Right cardiac atrium (tissue), 5 donors: ENCODE data around the gene SIPA1L3. TPM values are rescaled to one million over a fixed set of nuclear protein-coding genes. Genes with fewer than 3 reads are reported as not detected.
A peak's percentile ranks its signal among the peaks of the same experiment; 100 is the strongest.
"Not testable (repeated sequence)": the region's sequence is repeated elsewhere in the genome, so short reads cannot be mapped to it uniquely, and the experiment has no call there.

Source experiments
- ATAC-seq, 2 donors: fragments of 200-7000 bp; cut with Tn5 transposase; one replicate each; pipeline versions ENCODE4 v1.8.0 to v1.9.1; 2020; ENCODE audit warnings: moderate library complexity in 2 of 2, mild to moderate bottlenecking in 1 of 2
- DNase-seq, 3 donors: peaks; one replicate each; pipeline ENCODE4 v3.0.0-alpha.2; 2020
- H3K27ac ChIP-seq: one replicate; pipeline ENCODE4 v1.5.1; 2013; ENCODE audit warnings: mild to moderate bottlenecking, low read length, control low read depth, moderate library complexity
- H3K27me3 ChIP-seq: one replicate; pipeline ENCODE4 v1.6.1; 2013; ENCODE audit not compliant: control insufficient read depth, insufficient read depth
- H3K4me1 ChIP-seq: one replicate; pipeline ENCODE4 v1.6.1; 2013; ENCODE audit warnings: low read length; ENCODE audit not compliant: control insufficient read depth, insufficient read depth
- H3K4me3 ChIP-seq: one replicate; pipeline ENCODE4 v1.5.1; 2013; ENCODE audit warnings: low read length, control low read depth
- H3K9me3 ChIP-seq: one replicate; pipeline ENCODE4 v1.6.1; 2013; ENCODE audit warnings: low read length; ENCODE audit not compliant: control insufficient read depth
- WGBS: extraction: QIAGEN DNeasy Blood & Tissue Kit; methylation state at CpG from one replicate; pipeline ENCODE4 v1.1.7; 2013; 5-methylcytosine and 5-hydroxymethylcytosine counted together
- intact Hi-C, 4 donors: fragments of 100-400 bp; cut with DNase I; formaldehyde crosslinking; loops; one replicate each; pipeline versions ENCODE4 v1.11.0 to v1.14.0; 2022 to 2023
- polyA plus RNA-seq: library from polyadenylated mRNA; stranded (reverse); fragments of 200-250 nt; gene quantifications from one replicate; pipeline ENCODE4 v1.2.3, GENCODE V29; 2013
- total RNA-seq, 4 donors: library from RNA; stranded (reverse); fragmentation: NEBNext Ultra II Directional; extraction: Animal tissue kit (Norgen Biotek cat#: 25700); gene quantifications; one replicate each; pipeline ENCODE4 v1.2.1, GENCODE V29; 2021
- donor health status: healthy with polysubstance abuse.
- donor health status: DM: no; HTN: yes; CAD: no.
- donor health status: DM: no; HTN: no; CAD: no.
- donor health status: DM: no; HTN: yes; CAD: no; lungs with severe emphysema.
- donor health status: DM: yes; HTN: yes; CAD: no.

SIPA1L3 gene
- total and polyA plus RNA-seq, 5 donors, result 7.5 to 19.8 (median 10.2) TPM

DNA sequence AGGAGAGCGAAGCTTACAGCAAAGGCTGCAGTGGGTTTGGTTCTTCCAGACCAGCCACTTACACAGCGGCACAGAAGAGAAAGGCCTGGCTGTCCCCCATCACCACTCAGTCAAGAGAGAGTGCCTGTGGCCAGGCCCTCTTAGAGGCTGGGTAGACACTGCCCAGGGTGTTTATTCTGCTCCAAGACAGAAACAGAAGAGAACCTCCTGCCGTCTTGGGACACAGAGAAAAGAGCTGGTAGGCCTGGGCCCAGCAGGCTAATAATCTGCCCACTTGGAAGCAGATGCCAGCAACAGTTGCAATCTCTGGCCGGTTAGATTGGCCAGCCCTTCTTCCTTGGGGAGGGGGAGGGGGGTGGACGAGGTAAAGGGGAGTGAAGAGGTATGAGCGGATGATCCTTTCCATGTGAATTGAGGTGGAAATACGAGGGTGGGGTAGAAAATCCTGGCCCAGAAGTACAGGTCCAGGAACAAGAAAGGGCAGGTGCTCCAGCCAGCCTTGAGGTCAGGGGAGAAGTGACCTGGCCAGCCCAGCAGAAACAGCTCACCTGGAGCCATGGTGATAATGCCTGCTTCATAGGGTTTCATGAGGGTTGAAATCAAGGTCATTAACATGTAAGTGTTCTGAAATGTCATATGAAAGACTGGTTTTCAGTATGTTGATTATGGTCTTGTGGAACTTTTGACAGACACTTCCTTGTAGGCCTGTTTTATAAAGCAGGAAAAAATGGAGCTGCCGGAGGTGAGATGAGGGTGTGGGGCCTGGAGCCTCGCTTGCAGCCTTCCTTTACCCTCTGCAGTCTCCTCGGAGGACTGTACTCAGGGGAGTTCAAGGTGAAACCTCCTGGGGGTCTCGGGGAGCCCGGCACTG, 116.9 kb downstream of the SIPA1L3 start:
- Histone ChIP-seq H3K27me3 (no peaks in the 10 kb centered on the region), H3K4me1 (no peaks in the 10 kb centered on the region), H3K4me3 (no peak overlapping the region), H3K9me3 (no peaks in the 10 kb centered on the region), H3K27ac (no peak overlapping the region)
- DNase-seq (no peak), ATAC-seq (no peak)
- WGBS, result 72% methylated on average over 12 of the region's 12 CpGs
- intact Hi-C loops, result no loop called here

GRCh38 chr19:38024992-38025908, 118.2 kb downstream of the SIPA1L3 start:
- Histone ChIP-seq H3K4me3 (no peak overlapping the region), H3K27ac (no peak overlapping the region), H3K9me3 (no peaks in the 10 kb centered on the region), H3K4me1 (no peaks in the 10 kb centered on the region), H3K27me3 (no peaks in the 10 kb centered on the region)
- intact Hi-C loops, result no loop called here
- ATAC-seq (no peak), DNase-seq (no peak)
- 81% methylated on average over 22 of the region's 22 CpGs for WGBS

DNA sequence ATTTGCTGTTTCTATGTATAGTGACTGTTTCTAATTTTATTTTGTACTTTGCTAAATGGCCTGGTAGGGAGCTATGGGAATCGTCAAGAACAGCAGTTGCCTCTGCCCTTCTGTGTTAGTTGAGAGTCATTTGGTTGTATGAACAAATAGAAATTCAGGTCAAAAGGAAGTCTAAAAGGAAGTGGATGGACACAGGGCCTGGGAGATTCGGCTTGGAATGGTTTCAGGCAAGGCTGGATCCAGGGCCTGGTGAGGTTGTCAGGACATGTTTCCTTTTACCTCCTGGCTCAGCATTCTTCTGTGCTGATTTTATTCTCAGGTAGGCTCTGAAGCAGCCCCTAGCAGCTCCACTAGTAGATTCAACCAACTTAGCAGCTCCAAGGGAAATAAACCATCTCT, 118.9 kb downstream of the SIPA1L3 start:
- intact Hi-C loops, result no loop called here
- Histone ChIP-seq H3K27me3 (no peaks in the 10 kb centered on the region), H3K27ac (no peak overlapping the region), H3K4me3 (no peak overlapping the region), H3K9me3 (no peaks in the 10 kb centered on the region), H3K4me1 (no peaks in the 10 kb centered on the region)
- ATAC-seq (no peak), DNase-seq (no peak)
- WGBS, result 71% methylated on average over 2 of the region's 2 CpGs

- Histone ChIP-seq H3K4me1 (peaks cover 3% of the 10 kb centered on the region), H3K9me3 (no peaks in the 10 kb centered on the region), H3K4me3 (no peak overlapping the region), H3K27ac (no peak overlapping the region), H3K27me3 (no peaks in the 10 kb centered on the region)
- no peak for ATAC-seq
- intact Hi-C loops, result no loop called here
- DNase-seq, result no peak
- WGBS, result 78% methylated on average over 6 of the region's 6 CpGs
Measured at GRCh38 chr19:38028913-38029510, 122.0 kb downstream of the SIPA1L3 start.

GRCh38 chr19:38030001-38030400, 123.0 kb downstream of the SIPA1L3 start:
- H3K4me3 ChIP-seq, H3K9me3 ChIP-seq, H3K27me3 ChIP-seq, intact Hi-C loops, ATAC-seq, H3K27ac ChIP-seq, H3K4me1 ChIP-seq, DNase-seq: not testable (repeated sequence)
- WGBS, result 98% methylated on average over 8 of the region's 8 CpGs

GRCh38 chr19:38030686-38031422, 123.8 kb downstream of the SIPA1L3 start:
- DNase-seq (no peak), ATAC-seq (no peak)
- no peak overlapping the region for H3K4me3 ChIP-seq
- H3K27me3 ChIP-seq, result no peaks in the 10 kb centered on the region
- H3K9me3 ChIP-seq, result no peaks in the 10 kb centered on the region
- WGBS, result 82% methylated on average over 9 of the region's 9 CpGs
- intact Hi-C loops, result no loop called here
- H3K4me1 ChIP-seq, result peaks cover 3% of the 10 kb centered on the region
- H3K27ac ChIP-seq, result no peak overlapping the region

DNA sequence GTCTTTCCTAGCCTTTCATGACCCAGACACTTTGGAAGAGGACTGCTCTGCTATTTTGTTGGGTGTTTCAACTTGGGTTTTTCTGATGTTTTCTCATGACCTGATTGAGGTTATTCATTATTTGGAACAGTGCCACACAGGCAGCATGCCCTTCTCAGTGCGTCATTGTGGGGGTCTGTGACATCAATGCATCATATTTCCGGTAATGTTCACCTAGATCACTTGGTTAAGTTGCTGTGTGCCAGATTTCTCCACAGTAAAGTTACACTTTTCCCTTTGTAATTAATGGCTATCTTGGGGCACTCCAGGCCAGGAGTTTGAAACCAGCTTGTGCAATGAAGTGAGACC, 124.4 kb downstream of the SIPA1L3 start:
- Histone ChIP-seq H3K9me3 (no peaks in the 10 kb centered on the region), H3K27ac (no peak overlapping the region), H3K27me3 (no peaks in the 10 kb centered on the region), H3K4me1 (peaks cover 5% of the 10 kb centered on the region), H3K4me3 (no peak overlapping the region)
- WGBS, result 96% methylated on average over 2 of the region's 2 CpGs
- ATAC-seq (no peak), DNase-seq (no peak)
- intact Hi-C loops, result no loop called here

DNA sequence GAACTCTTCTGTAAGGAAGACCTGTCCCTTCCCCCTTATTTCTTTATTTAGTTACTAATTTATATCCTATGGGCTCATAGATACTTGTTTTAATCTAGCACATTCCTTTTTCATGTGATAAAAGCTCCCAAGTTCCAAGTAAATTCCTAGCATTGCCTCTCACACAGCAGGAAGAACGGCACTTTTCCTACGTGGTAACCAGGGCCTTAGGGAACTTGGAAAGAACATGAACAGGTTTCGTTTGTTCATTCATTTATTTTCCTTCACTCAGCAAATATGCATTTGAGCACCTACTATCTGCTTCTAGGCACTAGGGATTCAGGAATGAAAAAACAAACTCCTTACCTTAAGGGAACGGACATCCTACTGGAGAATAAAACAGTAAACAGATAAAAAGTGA, 125.1 kb downstream of the SIPA1L3 start:
- DNase-seq (no peak), ATAC-seq (no peak)
- intact Hi-C loops, result no loop called here
- Histone ChIP-seq H3K27ac (no peak overlapping the region), H3K4me3 (no peak overlapping the region), H3K9me3 (no peaks in the 10 kb centered on the region), H3K27me3 (no peaks in the 10 kb centered on the region), H3K4me1 (peaks cover 5% of the 10 kb centered on the region)
- 66% methylated on average over 4 of the region's 4 CpGs for WGBS

GRCh38 chr19:38032951-38033350, 125.9 kb downstream of the SIPA1L3 start:
- no peak for DNase-seq
- Histone ChIP-seq H3K4me3 (no peak overlapping the region), H3K27me3 (no peaks in the 10 kb centered on the region), H3K27ac (no peak overlapping the region), H3K4me1 (peaks cover 5% of the 10 kb centered on the region), H3K9me3 (no peaks in the 10 kb centered on the region)
- no peak for ATAC-seq
- WGBS, result 70% methylated on average over 5 of the region's 5 CpGs
- intact Hi-C loops, result no loop called here

DNA sequence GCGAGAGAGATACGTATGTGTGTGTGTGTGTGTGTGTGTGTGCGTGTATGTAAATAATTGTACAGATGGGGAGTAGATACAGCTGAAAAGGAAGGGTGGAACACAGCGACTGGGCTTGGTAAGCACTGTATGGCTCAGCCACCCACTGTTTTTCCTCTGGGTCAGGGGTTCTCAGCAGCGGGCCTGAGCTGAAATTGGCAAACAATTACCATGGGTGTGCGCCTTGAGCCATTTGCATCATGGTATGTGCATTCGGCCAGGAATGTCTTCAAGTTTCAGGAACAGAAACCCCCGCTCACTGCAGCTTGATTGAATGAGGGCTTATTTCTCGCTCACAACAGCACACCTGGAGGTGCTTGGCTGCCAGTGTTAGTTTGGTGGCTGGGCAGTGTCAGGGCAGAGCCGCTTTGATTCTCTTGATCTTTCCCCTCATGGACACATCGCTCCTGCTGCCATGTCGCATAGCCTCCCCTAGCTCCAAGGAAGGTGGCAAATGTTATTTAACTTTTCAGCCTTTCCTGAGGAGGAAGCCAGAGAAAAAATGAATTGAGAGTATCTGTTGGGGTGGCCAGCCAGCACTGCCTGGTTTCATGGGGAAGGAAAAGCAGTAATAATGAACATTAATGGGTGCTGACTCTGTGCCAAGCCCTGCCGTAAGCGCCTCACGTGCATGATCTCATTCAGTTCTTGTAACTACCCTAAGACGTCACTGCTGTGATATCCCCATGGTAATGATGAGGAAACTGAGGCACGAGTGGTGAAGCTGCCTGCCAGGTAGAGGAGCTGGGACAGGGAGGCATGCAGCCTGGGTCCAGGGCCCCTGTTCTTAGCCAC, 126.9 kb downstream of the SIPA1L3 start:
- no peak for ATAC-seq
- 74% methylated on average over 17 of the region's 17 CpGs for WGBS

More for the DNA sequence above, 126.9 kb downstream of the SIPA1L3 start:
- Histone ChIP-seq H3K27me3 (no peaks in the 10 kb centered on the region), H3K9me3 (no peaks in the 10 kb centered on the region), H3K4me3 (no peak overlapping the region), H3K4me1 (peaks cover 5% of the 10 kb centered on the region), H3K27ac (no peak overlapping the region)
- intact Hi-C loops, result no loop called here
- DNase-seq, result peak in 1 of 3 donors; percentile 59
